Stimulated activated CD4-positive, alpha-beta T cell treated with anti-CD3 and anti-CD28 coated beads, TNF-alpha, amount 100 ng/mL, for 48 hours (primary cell): ENCODE results near the gene LCLAT1.
"Not testable (repeated sequence)": the region's sequence is repeated elsewhere in the genome, so short reads cannot be mapped to it uniquely, and the experiment has no call there.

Source experiments
- DNase-seq, 3 donors: peaks; one replicate each; pipeline ENCODE4 v3.0.0-alpha.2; 2020; ENCODE audit warnings: low read depth in 3 of 3

LCLAT1 gene

DNA sequence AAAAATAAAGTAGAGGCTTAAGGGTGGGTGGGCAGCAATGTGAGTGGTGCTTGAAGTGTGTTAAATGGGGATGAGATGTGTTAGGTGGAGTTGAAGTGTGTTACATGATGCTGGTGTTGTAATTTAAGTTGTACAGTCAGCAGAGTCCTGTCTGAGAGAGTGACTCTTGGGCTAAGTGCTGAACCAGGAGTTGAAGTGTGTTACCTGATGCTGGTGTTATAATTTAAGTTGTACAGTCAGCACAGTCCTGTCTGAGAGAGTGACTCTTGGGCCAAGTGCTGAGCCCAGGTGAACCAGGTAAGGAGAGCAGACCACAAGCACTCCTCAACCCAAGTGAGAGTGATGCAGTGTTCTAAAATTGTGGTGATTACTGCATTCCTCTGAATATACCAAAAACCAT lies 40.6 kb downstream of the LCLAT1 start:
- DNase-seq, result no peak

DNA sequence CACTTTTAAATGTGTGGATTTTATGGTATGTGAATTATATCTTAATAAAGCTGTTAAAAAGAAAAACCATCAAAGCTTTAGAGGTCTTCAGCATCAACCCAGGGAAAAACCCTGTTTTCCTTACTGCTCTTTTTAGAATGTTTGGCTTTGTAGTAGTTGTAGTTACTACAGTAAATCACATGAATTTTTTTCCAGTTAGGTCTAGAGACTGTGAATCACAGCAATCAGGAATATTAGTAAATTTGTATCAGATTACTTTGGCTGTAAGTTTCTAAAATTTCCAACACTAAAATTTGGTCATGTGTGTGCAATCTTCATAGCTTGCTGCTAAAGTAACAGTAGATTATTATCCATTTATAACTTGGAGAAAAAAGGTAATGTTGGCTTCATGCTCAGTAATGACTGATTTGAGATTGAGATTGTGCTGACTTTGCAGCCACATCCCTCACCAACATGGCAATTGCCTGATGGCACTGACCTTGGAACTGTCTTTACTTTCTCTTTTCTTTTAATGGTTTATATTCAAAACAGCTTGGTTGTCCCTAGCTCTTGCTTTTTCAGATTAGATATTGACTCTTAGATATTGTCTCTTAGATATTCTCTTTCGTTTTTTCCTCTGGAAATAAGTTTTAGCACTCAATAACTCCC lies 41.1 kb downstream of the LCLAT1 start:
- DNase-seq, result no peak

DNA sequence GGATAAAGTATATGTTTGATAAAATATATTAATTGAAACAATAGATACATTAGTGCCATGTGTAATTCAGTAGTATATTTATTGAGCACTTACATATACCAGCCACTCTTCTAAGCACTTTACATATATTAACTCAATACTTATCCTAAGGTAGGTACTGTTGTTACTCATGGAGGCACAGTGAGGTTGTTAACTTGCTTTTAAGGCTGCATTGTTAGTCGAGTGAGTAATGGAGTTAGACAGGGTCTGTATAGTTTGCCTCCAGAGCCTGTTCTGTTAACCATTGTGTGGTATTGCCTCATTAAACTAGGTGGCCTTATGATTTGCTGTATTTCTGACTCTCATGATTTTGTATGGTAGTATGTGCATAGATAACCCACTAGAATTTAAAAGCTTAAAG lies 44.2 kb downstream of the LCLAT1 start:
- DNase-seq, result no peak

DNA sequence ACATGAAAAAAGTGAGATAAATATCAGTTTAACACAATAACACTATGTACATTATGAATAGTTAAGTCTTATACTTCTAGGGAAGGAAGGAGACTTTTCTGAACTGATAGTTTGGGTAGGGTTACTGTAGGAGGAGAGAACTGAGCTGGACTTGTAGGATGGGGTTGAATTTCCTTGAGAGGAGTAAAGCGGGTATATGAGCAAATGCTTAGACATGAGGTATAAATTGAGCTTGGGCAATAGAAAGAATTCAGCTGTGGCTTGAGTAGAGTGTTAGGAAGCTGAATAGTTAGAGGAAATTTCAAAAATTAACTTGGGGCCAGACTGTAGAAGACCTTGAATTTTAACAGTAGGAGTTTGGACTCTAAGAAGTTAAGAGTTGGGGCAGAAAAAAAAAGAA lies 45.1 kb downstream of the LCLAT1 start:
- no peak for DNase-seq

DNA sequence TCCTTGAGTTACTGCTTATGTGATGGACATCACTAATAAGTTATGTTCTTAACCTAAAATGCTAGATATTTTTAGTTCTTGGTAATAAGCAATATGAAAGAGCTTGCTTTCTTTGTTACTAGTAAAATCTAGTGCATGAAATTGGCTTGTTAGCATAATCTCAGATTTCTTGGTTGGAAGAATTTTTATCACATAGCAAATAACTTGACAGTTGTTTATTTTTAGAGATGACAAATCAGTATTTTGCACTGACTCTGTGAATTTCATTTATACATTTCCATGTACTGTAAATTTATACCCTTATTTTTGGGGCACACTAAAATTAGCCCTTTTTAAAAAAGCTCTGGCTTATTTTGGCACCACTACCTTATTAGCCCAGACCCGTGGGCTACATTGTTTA lies 45.6 kb downstream of the LCLAT1 start:
- no peak for DNase-seq

DNA sequence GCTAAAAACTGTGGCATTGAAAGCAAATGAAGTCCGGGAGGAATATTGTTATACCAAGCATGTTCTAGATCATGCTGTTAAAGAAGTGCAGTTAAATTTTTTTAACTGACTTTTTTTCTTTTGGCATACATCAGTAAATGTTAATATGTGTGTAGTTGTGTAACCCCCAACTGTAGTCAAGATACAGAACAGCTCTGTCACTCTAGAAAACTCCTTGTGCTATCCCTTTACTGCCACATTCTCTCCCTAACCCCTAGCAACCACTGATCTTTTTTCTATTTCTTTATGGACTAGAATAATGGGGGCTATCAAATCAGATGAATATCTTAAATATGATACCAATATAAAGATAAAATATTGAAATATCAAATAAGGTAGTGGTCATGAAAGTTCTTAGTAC lies 46.4 kb downstream of the LCLAT1 start:
- no peak for DNase-seq

DNA sequence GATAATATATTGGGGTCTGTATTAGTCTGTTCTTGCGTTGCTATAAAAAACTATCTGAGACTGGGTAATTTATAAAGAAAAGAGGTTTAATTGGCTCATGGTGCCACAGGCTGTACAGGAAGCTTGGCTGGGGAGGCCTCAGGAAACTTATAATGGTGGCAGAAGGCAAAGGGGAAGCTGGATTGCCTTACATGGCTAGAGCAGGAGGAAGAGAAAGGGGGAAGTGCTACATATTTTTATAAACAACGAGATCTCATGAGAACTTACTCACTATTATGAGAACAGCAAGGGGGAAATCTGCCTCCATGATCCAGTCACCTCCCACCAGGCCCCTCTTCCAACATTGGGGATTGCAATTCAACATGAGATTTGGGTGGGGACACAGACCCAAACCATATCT lies 48.9 kb downstream of the LCLAT1 start:
- not testable (repeated sequence) for DNase-seq

DNA sequence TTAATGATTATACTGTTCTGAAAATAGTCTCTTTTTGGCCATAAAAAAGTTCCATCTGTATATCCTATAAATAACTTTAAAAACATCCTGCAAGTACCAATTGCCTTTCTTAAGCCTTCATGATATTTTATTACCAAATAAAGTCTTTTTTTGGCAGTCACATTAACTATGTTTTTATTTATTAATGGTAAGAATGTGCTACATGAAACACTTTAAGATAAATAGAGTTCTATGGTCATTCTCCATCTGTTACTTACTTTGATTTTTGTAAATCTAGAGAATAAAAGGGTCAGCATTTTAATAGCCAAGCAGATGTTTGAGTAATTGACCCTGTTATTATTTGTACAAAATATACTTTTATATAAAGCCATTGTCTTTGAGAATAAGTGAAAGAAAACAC lies 52.6 kb downstream of the LCLAT1 start:
- no peak for DNase-seq

DNA sequence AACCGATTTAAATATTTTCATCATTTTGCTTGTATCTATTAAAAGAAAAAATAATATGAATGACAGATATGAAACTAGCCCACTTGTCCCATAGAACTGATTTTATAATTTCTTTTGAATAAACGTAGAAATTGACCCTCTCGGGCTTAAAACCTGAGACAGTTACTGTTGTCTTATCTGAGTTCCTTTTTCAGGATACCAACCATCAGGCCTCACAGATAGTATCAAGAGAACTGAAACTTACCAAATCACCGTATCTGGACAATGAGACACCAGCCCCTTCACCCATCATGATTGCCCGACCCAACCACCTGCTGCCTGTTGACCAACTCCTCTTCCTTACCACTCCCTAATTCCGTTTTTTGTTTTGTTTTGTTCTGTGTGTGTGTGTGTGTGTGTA lies 53.7 kb downstream of the LCLAT1 start:
- DNase-seq, result no peak

DNA sequence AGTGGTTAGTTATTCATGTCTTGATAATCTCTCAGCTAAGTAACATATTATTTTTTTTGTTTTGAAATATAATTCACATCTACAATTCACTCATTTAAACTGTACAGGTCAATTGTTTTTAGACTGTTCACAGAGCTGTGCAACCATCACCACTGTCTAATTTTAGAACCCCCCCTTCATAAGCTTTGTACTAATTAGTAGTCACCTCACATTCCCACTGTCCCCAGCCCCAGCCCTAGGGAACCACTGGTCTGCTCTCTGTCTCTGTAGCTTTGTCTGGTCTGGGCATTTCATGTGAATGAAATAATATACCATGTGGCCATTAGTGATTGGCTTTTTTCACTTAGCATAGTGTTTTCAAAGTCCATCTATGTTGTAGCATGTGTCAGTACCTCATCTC lies 55.3 kb downstream of the LCLAT1 start:
- no peak for DNase-seq

DNA sequence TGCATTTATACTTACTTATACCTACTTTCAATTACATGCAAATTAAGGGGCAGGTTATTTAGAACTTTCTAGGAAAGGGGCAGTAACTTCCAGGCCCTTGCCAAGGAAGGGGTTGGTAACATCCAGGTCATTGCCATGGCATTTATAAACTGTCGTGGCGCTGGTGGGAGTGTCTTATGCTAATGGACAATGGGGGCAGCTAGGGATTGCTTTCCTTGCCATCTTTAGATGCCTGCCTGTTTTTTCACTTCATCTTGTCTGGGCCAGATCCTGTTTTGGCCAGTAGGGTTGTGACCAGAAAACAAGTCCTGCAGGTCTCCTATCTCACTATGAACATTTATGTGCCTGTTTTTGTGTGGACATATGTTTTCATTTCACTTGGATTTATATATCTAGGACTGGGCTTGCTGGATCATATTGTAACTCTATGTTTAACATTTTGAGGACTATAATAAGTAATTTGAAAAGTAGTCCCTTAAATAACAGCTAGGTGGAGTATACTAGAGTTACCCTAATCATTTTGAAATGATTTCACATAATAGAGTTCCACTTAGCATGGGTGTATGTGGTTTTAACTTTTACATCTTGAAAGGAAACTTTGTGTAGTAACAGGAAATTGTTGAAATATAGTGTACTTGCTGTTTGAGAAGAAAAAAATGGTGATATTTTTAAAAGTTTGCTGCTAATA lies 56.1 kb downstream of the LCLAT1 start:
- no peak for DNase-seq

DNA sequence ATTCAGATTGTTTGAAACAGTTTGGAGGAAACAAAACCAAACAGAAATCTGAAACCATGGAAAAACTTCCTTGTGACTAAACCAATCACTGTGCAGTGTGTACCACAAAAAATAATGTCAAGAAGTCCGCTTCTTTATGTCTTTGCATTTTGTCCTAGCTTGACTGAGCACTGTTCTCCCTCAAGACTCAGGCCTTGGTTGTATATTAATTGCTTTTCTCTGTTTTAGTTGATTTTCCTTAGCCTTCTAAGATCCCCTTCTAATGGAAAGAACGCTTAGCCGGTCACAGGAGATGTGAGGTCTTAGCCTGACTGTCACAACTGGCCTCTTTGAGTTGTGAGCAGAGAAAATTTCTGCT lies 56.6 kb downstream of the LCLAT1 start:
- no peak for DNase-seq

DNA sequence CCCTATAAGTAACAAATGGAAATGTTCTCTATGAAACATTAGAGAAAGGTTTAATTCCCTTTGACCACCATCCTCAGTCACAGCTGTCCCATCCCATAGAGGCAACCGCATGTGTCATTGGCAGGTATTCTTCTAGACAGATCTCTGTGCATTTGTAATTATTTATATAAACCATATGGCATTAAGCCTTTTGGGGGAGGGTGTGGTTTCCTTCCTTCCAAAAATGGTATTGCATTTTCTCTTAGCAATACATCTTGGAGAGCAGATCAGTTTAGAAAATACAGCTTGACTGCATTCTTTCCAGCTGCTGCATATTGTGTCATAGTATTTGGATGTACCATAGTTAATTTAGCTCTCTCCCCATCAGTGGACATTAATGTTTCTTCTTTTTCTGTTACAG lies 57.7 kb downstream of the LCLAT1 start:
- DNase-seq, result no peak

DNA sequence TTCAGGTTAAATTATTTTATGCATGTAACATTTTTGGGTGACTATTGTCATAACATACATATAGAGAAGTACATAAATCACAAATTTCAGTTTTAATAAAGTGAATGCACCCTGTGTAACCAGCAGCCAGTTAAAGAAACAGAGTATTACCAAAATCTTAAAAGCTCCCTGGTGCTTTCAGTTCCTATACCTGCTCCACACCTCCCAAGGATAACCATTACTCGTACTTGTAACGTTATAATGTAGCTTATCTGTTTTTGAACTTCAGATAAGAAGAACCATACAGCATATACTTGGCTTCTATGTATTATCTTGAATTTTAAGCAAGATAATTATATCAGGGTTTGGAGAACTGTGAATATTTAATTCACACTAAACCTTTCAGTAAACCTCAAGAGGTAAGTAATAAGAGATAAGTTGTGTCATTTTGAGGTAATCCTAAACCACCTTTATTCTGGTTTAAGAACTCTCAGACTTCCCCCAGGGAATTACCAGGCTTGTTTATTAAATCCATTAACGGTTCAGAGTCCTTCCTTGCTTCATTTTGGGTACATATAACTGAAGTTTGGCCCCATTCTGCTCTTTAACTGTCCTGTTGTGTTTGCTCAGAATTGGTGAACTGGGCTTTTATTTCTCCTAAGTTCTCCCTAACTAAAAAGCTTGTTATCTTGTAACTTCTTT lies 58.6 kb downstream of the LCLAT1 start:
- no peak for DNase-seq

DNA sequence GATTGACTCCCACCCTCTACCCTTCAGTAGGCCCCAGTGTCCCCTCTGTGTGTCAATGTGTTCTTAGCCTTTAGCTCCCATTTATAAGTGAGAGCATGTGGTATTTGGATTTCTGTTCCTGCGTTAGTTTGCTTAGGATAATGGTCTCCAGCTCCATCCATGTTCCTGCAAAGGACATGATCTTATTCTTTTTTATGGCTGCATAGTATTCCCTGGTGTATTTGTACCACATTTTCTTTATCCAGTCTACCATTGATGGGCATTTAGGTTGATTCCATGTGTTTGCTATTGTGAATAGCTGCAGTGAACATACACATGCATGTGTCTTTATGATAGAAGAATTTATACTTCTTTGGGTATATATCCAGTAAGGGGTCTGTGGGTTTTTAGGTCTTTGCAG lies 60.4 kb downstream of the LCLAT1 start:
- DNase-seq, result not testable (repeated sequence)

DNA sequence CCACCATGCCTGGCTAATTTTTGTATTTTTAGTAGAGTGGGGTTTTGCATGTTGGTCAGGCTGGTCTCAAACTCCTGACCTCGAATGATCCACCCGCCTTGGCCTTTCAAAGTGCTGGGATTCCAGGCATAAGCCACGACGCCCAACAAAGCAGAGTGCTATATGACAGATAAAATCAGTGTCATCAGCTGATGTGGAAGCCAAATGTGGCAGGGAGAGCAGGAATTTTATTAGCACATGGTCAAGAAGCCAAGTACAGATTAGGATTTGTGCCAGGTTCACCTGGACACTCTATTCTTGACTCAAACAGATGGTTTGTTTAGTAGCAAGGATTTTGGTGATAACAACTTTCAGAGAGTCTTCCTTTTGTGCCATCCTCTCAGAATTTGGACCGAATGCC lies 62.7 kb downstream of the LCLAT1 start:
- no peak for DNase-seq

DNA sequence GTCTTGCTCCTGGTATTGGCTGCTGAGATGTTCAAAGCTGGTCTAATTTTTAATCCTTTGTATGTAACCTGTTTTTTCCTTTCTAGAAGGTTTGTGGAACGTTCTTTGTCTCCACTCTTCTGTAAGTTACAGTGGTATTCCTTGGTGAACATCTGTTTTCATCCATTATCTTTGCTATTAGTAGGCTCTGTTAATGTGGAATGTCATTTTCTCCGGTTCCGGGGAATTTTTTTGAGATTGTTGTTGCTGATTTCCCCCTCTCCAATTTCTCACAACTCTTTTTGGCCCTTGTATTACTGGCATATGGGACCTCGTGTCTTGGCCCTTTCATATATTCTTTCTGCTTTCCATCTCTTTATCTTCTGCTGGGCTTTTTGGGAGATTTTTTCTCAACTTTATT lies 63.4 kb downstream of the LCLAT1 start:
- no peak for DNase-seq

DNA sequence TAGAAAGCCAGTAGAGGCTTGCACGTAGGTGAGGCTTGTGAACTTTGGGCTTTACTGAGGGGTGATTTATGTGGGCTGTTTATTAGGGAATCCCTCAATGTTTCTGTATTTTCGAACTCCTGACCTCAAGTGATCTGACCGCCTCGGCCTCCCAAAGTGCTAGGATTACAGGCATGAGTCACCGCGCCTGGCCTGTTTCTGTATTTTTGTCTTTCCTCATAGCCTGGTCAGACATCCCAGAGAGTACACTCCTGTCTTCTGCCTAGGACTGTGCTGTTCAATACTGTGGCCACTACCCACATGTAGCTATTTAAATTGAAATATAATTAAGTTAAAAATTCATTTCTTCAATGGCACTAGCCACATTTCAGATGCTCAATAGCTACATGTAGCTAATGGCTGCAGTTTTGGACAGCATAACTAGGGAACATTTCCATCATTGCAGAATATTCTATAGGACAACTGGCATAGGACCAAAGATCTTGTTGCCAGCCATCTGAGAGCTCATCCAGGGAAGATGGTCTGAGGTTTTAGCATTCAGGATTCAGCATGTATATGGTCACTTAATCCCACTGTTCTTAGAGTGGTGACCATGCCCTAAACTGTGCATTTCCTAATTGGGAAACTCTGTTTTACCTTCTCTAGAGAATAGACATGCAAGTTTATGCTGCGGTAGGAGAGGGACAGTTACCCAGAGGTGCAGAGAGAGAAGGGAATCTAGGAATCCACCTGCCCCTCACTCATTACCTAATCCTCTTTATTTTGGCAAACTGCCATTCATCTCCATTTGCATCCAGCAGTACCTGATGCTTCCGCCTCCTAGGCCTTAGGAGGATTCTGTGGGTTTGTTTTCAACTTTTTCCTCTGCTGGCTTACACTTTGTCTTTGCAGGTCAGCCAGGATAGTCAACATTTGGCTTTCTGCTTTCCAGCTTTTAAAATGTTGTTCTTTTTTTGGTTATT lies 64.4 kb downstream of the LCLAT1 start:
- DNase-seq, result no peak

DNA sequence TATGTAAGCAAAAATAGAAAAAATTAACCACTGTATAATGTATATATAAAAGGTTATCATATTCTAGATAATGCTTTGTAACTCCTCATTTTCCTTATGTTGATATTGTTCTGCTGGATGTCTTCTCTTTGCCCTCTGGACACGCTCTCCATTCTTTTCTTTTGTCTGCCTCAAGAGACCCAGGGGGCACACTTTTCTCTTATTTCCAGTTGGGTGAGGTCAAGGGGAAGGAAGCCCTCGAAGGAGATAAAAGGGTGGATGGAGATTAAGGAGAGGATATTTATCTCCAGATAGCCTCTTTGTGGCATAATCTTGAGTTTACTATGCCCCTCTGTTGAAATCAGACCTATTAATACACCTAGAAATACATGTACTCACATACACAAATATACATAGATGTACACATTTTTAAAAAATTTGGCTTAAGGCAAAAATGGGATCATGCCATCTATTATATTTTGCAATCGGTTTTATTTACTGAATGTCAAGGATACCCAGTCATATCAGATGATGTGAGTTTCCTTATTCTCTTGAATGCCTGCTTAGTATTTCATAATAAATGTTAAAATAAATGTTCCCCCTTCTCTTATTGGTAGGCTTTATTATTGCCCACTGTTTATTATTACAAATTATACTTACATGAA lies 65.3 kb downstream of the LCLAT1 start:
- DNase-seq, result no peak

DNA sequence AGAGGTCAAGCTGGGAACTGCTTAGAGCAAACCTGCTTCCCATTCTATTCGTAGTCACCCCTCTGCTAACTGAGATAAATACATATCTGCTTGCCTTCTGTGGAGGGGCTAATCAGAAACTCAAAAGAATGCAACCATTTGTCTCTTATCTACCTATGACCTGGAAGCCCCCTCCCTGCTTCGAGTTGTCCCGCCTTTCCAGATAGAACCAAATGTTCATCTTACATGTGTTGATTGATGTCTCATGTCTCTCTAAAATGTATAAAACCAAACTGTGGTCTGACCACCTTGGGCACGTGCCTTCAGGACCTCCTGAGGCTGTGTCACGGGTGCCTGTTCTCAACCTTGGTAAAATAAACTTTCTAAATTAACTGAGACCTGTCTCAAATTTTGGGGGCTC lies 66.6 kb downstream of the LCLAT1 start:
- not testable (repeated sequence) for DNase-seq

DNA sequence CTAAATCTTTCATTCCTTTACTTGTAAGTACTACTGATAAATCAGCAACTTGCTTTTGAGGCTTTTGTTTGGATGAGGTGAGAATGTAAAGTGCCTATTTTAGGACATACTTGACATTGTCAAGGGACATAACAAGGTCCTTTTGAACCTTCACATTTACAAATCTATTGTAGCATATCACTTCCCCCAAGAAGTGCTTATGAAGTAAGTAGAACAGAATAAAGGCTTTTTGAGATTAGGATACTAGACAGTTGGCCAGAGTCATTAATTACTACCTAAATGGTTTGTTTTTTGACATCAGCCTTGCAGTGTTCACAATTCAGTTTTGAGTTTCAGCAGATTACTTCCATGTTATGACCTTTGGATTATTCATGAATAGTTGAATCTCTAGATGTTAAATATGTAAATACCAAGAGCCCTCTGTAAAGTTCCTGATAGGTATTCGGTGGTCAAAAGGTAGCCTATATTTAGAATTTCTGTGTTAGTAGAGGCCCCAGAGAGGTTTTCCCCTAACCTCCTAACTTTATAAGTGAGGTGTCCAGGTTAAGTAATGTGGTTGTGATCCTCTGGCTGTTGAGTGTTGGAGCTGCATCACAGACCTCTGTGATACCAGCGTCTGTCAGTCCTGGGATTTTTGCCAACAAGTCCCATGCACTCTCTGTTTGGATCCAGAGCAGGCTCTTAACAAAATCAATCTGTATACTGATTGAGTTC lies 67.2 kb downstream of the LCLAT1 start:
- no peak for DNase-seq
